SK-N-SH treated with all-trans-retinoic acid at 6 μM for 48 hours (cell line): ENCODE results near the gene ADCY5.

Experiments
- ARNTL ChIP-seq: fragments of 450-650 bp; formaldehyde crosslinking; IDR thresholded peaks from 2 replicates; pipeline ENCODE4 v1.5.0; 2020; ENCODE audit warnings: low read depth, mild to moderate bottlenecking, moderate library complexity, borderline replicate concordance
- CREB5 ChIP-seq: fragments of 250-450 bp; sonication (Bioruptor Pico); IDR thresholded peaks from 2 replicates; pipeline ENCODE4 v1.5.1; 2020; ENCODE audit warnings: low read depth, mild to moderate bottlenecking, moderate library complexity
- PATZ1 ChIP-seq: fragments of 250-450 bp; sonication (Bioruptor Pico); IDR thresholded peaks from 2 replicates; pipeline ENCODE4 v1.8.0; 2020; ENCODE audit warnings: mild to moderate bottlenecking, moderate library complexity, borderline replicate concordance
- POU6F1 ChIP-seq: fragments of 250-450 bp; sonication (Bioruptor Pico); IDR thresholded peaks from 2 replicates; pipeline ENCODE4 v1.8.0; 2021; ENCODE audit warnings: low read depth, mild to moderate bottlenecking, moderate library complexity, borderline replicate concordance
- RARB ChIP-seq: fragments of 250-450 bp; sonication (Bioruptor Pico); IDR thresholded peaks from 2 replicates; pipeline ENCODE4 v1.8.0; 2021; ENCODE audit warnings: mild to moderate bottlenecking, moderate library complexity
- ZFP30 ChIP-seq: fragments of 450-650 bp; formaldehyde crosslinking; IDR thresholded peaks from 2 replicates; pipeline ENCODE4 v1.5.0; 2022; ENCODE audit warnings: mild to moderate bottlenecking, moderate library complexity

GRCh38 chr3:123348471-123349200 lies 100.3 kb downstream of the ADCY5 start:
- TF ChIP-seq PATZ1 (CRISPR knock-in tag) = no peak
- no peak for TF ChIP-seq ARNTL (CRISPR knock-in tag)
- TF ChIP-seq ZFP30 (CRISPR knock-in tag) = no peak
- no peak for TF ChIP-seq POU6F1 (CRISPR knock-in tag)
- no peak for TF ChIP-seq RARB (CRISPR knock-in tag)
- TF ChIP-seq CREB5 (CRISPR knock-in tag) = no peak
